ENCODE data around the gene PDIA2.
"Not testable (repeated sequence)": the region's sequence is repeated elsewhere in the genome, so short reads cannot be mapped to it uniquely, and the experiment has no call there.

PDIA2 gene

GRCh38 chr16:263944-264343 is 19.0 kb upstream of the PDIA2 start:
- DNase-seq (ENCODE audit: low read depth) = no peak

- DNase-seq (ENCODE audit: low read depth) = no peak
These were observed 18.5 kb upstream of the PDIA2 start for GRCh38 chr16:264440-264951.

- DNase-seq (ENCODE audit: low read depth) = no peak
These were observed 17.9 kb upstream of the PDIA2 start for GRCh38 chr16:265002-265529.

GRCh38 chr16:265711-266110 is 17.3 kb upstream of the PDIA2 start:
- no peak for DNase-seq (ENCODE audit: low read depth)

- no peak for DNase-seq (ENCODE audit: low read depth)
These were observed 16.5 kb upstream of the PDIA2 start for GRCh38 chr16:266258-267164.

GRCh38 chr16:267562-267961 is 15.4 kb upstream of the PDIA2 start:
- DNase-seq (ENCODE audit: low read depth) = not testable (repeated sequence)

- no peak for DNase-seq (ENCODE audit: low read depth)
These were observed 14.6 kb upstream of the PDIA2 start for GRCh38 chr16:268141-269053.

- no peak for DNase-seq (ENCODE audit: low read depth)
These were observed 13.7 kb upstream of the PDIA2 start for GRCh38 chr16:269061-269796.

- no peak for DNase-seq (ENCODE audit: low read depth)
These were observed 12.3 kb upstream of the PDIA2 start for GRCh38 chr16:270381-271255.

GRCh38 chr16:272633-273546 is 10.1 kb upstream of the PDIA2 start:
- DNase-seq (ENCODE audit: low read depth) = no peak

GRCh38 chr16:273547-274421 is 9.2 kb upstream of the PDIA2 start:
- no peak for DNase-seq (ENCODE audit: low read depth)

GRCh38 chr16:275041-275641 is 7.8 kb upstream of the PDIA2 start:
- DNase-seq (ENCODE audit: low read depth) = no peak

GRCh38 chr16:275786-276232 is 7.2 kb upstream of the PDIA2 start, which contains the start of gene RGS11:
Gene RGS11 (minus strand): TSS chr16:275944. CDS start chr16:275911, 33 bp downstream.
- no peak for DNase-seq (ENCODE audit: low read depth)

- no peak for DNase-seq (ENCODE audit: low read depth)
These were observed 6.4 kb upstream of the PDIA2 start for GRCh38 chr16:276426-277077.

GRCh38 chr16:278863-279366 is 4.0 kb upstream of the PDIA2 start:
- no peak for DNase-seq (ENCODE audit: low read depth)

GRCh38 chr16:279531-279930 is 3.4 kb upstream of the PDIA2 start:
- no peak for DNase-seq (ENCODE audit: low read depth)

- no peak for DNase-seq (ENCODE audit: low read depth)
These were observed 2.9 kb upstream of the PDIA2 start for GRCh38 chr16:280005-280460.
